HG03432 (cell line): Measurements from ENCODE around the gene TTBK2.
A peak's percentile ranks its signal among the peaks of the same experiment; 100 is the strongest.

Source experiments
- ATAC-seq: cut with Tn5 transposase; IDR thresholded peaks from one replicate; pipeline ENCODE4 v1.9.1; 2021; ENCODE audit warnings: mild to moderate bottlenecking, moderate library complexity; ENCODE audit not compliant: unreplicated experiment

TTBK2 gene

GRCh38 chr15:42730135-42730534 is 190.4 kb downstream of the TTBK2 start:
- no peak for ATAC-seq

GRCh38 chr15:42729409-42729808 is 191.2 kb downstream of the TTBK2 start:
- ATAC-seq: no peak

DNA sequence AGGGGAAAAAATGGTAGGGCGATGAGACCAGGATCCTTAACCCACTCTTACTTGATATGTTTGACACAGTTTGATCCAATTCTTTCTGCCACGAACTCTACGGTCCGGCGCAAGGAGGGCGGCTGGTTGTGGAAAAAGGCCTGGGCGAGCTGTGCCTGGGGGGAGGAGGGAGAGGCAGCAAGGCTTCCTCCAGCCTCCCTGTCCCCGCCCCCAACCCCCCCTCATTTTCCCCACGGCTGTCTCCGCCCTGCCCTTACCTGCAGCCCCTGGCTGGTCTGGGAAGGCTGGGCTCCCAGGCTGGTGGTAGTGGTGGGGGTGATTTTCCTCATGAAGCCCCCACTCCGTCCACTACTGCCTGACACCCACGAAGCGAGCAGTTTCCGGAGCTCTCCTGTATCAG is 191.6 kb downstream of the TTBK2 start:
- no peak for ATAC-seq

DNA sequence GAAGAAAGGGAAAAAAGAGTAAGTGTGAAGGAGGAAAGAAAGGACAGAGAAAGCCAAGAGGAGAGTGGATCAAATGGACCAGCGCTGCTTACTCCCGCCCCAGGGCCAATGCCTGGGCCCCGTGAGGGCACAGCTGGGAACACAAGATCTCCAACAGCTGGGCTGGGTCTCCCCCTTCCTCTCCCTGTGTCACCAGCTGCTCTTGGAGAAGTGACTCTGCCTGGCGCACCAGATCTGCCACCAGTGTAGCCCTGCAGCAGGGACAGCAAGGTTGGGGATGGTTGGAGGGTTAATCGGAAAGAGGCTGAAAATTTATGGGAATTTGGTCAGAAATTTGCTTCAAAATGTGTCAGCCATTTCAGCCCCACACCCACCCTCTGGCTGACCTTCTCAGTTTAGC is 192.0 kb downstream of the TTBK2 start:
- ATAC-seq: no peak

DNA sequence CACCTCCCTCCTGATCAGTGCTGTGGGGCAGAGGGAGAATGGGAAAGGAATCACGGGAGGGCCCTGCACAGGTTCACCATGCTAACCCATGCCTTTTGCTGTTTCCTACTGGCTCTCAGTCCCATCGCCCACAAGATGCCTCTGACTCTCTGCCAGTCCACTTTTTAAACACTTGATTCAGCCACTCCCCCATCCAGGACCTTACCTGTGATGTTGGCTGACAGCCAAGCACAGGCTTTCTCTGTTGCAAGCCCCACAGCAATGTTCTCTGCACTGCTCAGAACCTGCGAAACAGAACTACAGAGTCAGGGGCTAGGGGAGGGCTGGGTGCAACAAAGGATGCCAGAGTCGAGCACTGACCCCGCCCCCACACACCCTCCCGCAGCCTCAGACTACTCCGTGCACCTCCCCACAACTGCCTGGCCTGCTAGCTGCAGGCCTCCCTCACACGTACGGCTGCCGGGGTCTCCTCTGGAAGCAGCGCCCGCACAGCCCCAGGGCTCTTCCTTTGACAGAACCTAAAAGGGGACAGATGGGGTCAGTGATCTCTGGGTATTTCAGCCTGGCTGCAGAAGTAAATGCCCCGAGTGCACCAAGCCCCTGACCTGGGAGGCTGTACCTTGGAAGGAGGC is 192.7 kb downstream of the TTBK2 start:
- ATAC-seq: no peak

GRCh38 chr15:42726114-42726513 is 194.5 kb downstream of the TTBK2 start:
- ATAC-seq: no peak

DNA sequence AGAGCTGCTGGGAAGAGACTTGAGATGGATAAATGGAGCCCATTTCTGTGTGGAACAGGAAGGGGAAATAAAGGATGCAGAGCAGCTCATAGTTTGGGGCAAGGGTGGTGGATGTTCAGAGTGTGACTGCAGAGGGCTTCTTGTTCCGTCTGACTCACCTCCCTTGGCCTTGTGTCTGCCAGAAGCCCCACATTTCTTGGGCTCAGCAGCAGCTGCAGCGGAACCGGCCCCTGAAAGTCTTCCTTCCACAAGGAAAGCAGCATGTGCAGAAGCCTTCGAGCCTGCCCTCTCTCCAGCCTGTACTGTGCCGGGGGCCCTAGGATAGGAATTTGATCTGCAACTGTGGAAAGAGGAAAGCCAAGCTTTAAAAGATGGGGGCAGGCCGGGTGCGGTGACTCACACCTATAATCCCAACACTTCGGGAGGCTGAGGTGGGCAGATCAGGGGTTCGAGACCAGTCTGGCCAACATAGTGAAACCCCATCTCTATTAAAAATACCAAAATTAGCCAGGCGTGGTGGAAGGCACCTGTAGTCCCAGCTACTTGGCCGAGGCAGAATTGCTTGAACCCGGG is 195.2 kb downstream of the TTBK2 start:
- no peak for ATAC-seq

GRCh38 chr15:42724276-42724675 is 196.3 kb downstream of the TTBK2 start:
- ATAC-seq: no peak

DNA sequence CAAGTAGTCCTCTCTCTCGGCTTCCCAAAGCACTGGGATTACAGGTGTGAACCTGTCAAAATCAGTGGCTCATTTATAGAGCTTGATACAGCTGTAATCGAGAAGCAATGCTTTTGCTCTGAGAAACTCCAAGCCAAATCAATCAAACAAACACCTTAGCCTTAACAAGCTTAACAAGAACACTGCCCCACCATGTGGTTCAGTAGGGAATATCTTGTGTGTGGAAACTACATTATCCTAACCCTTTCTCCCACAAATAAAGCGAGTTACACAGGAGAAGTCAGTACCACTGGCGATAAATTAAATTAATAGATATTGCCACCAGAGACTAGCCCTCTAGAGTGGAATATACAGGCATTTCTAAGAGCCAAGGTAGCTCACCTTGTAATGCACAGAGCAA is 197.5 kb downstream of the TTBK2 start:
- ATAC-seq: no peak

DNA sequence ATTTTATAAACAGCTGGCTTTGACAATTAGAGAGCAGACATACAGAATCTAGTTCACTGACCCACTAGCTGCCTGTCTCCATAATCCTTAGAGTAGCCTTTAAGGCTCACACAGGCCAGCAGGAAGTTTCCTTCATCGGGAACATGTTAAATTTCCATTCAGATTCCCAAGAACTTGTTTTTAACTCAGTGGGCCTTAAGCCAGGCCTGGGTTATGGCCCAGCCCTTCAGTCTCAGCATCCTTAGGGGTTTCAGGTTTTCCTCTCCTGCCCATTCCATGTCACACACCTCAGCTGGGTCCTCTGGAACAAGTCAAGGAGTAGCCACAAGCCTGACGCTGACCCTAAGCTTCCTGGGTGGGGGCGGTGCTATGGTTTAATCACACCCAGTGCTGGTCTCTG is 198.7 kb downstream of the TTBK2 start:
- ATAC-seq: no peak

DNA sequence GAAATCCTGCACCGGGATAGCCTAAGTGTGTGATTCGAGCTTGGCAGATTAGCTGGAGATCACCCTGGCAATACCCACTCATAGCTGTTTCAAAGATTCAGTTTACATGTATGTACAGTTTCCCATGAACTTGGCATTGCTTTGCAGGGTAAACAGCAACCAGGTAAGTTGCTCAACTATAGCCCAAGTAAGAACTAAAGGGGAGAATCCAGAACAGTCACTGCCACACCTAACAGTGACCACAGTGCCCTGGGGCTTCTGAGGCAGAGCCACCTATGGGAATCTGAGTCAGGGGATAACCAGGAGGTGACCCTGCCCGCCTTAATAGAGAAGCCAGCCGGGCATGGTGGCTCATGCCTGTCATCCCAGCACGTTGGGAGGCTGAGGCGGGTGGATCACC is 199.6 kb downstream of the TTBK2 start:
- no peak for ATAC-seq

DNA sequence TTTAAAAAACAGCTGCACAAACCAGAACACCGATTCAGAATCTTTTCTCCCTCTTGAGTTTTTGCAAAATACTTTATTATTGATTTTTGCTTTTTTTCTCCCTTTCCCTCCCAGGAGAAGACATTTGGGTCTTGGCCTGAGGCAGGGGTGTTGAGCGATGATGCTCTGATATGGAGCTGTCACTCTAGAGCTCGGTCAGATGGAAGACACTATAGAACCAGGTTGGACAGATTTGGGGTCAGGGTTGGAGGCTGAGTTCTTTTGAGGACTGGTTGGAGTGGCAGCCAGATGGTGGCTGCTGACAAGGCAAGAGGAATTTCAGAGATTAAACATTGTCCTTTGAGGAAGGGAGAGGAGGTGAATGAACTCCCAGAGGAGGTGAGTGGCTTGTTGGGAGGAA is 200.5 kb downstream of the TTBK2 start:
- no peak for ATAC-seq

DNA sequence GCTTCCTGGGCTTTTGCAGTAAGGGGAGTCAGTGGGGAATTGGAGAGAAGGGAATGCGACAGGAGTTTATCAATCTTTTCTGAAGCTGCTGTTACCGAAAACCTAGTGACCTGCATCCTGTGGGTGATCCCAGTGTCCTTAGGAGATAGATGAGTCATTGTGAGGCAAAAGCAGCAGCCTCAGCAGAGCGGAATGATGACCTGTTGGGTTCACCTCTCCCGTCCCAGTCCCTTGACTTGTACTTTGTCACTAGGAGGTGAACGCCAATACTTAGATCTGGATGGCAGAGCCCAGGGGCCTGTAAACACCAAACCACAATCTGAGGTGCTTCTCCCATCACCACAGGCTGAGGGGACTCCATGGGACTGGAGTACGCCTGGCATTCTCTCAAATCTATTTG is 201.5 kb downstream of the TTBK2 start:
- no peak for ATAC-seq

DNA sequence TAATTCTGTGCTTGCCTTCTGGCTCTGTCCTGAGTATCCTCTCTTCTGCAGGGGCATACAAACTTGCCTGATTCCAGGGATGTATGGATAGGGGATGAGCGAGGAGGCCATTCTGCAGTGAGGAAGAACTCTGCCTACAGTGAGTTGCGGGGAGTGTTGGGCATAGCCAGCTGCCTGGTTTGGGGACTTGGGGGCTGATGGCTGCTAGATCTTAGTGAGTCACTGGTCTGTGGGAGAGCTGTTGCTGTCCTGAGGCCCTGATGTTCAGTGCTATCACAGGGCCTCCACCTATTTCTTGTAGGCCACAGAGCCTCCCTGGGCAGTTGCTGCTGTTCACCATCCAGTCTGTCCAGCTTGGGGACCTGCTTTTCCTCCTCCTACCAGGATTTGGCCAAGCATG is 204.0 kb downstream of the TTBK2 start:
- ATAC-seq: no peak

DNA sequence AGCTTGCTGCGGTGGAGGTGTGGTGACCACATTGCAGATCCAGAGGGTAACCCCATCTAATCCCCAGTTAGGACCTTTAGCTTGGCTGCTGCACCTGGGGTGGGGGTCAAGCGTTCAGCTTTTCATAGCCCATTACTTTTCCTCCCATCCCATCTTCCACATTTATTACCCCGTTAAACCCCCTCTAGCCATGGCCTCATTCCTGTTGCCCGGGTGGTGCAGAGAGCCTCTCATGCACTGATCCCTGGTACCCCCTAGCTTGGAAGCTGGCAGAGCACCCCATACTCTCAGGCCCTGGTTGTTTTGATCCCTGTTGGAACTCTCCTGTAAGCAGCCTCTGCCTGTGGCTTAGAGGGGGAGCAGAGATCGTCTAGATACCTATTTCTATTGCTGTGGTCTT is 204.5 kb downstream of the TTBK2 start:
- ATAC-seq: no peak

- ATAC-seq: no peak
Observed at GRCh38 chr15:42712584-42712983, 208.0 kb downstream of the TTBK2 start.

DNA sequence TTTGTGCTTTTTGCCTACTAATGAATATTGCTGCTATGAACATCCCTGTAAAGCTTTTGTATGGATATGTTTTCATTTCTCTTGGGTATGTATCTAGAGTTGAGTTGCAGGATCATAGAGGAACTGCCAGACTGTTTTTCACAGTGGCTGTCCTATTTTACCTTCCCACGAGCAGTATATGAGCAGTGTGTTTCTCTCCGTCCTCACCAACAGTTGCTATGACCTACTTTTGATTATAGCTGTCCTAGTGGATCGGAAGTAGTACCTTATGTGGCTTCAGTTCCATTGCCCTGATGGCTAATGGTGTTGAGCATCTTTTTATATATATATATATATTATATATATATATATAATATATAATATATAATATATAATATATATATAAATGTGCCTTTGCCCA is 208.8 kb downstream of the TTBK2 start:
- no peak for ATAC-seq

DNA sequence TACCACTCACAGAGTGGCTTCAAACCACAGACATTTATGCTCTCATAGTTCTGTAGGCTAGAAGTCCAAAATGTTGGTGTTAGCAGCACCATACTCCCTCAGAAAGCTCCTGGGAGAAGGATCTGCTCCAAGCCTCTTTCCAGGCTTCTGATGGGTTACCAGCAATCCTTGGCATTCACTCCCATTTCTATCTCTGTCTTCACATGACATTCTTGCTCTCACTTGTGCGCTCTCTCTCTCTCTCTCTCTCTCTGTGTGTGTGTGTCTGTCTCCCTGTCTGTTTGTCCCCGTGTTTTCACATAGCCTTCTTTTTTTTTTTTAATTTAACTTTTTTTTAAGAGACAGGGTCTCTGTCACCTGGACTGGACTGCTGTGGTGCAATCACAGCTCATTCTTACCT is 209.9 kb downstream of the TTBK2 start:
- ATAC-seq: no peak

DNA sequence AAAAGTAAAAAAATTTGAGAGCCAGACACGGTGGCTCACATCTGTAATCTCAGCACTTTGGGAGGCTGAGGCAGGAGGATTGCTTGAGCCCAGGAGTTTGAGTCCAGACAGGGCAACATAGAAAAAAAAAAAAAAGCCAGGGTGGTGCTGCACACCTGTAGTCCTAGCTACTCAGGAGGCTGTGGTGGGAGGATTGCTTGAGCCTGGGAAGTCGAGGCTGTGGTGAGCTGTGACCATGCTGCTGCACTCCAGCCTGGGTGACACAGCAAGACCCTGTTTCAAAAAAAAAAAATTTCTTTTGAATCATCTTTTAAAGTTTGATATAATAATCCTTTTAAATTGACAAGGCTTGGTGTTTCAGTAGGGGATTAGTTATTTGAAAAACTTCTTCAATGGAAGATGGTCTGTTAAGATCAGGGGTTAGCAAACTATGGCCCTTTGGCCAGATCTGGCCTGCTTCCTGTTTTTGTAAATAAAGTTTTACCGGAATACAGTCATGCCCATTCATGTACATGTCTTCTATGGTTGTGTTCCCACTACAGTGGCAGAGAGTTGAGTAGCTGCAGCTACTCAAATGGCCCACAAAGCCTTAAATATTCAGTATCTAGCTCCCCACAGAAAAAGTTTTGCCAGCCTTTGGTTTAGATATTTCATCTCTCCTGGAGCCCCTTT is 212.6 kb downstream of the TTBK2 start:
- no peak for ATAC-seq

DNA sequence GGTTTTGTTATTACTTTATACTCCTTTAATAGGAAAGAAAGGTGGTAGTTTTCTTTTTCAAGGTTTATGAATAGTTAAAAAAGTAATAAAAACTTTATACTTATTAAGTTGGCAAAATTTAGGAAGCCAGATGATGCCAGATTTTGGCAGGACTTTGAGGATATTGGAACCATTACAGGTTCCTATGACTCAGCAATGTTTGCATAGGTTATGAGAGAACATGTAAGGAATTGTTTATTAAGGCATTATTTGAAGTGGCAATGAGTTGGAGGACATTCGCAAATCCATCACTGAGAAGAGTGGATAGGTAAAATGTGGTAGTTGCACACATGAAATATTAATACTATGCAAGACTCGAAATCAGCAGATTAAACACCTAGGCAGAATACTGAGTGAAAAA is 213.5 kb downstream of the TTBK2 start:
- no peak for ATAC-seq

GRCh38 chr15:42705336-42705735 is 215.2 kb downstream of the TTBK2 start:
- ATAC-seq: no peak

GRCh38 chr15:42704492-42704926 is 216.1 kb downstream of the TTBK2 start:
- ATAC-seq: peak; percentile 46

GRCh38 chr15:42696626-42697025 is 224.0 kb downstream of the TTBK2 start:
- ATAC-seq: no peak
